ENCODE measurements around the gene CDC42BPG. TPM values are rescaled to one million over a fixed set of nuclear protein-coding genes. Genes with fewer than 3 reads are reported as not detected.

CDC42BPG gene
- total RNA-seq, 1 experiment from 2014 or later = 24.9 TPM

DNA sequence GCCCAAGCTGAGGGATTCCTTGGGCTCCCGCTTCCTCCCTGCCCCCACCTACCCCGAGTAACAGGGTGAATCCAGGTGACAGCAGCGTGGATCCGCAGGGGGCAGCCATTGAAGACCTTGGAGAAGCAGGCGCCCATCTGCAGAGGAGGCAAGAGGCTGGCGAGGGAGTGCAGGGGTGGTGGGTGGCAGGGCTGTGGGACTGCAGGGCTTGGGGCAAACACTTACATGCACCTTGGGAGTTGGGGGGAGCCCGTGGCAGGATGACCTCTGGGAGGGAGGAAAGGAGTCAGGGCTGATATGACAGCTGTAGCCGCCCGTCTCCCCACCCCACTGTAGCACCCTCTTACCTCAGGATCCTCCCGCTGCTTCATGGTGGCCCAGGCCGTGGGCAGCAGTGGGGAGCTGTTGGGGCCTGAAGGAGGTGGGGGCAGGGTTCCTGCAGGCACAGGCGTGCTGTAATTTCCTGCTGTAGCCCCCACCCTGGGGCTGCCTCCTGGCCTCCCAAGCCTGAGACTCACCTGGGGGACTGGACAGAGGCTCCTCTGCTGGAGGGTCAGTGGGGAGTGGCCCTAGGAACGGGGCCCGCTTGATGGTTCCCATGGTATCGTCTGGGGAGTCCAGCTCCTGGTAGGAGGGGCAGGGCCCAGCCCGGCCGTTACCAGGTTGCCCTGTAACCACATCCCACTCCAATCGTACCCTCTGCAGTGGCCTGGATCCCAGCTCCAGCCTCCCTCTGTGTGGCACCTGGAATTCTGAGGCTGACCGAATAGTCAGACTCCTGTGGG is 47.5 kb downstream of the CDC42BPG start:
- Histone ChIP-seq H4K20me1 (ENCODE audit: control insufficient read depth, insufficient read depth, insufficient read length) (no peaks in the 10 kb centered on the region), H4K8ac (replicated peaks; ENCODE audit: insufficient read length, low read depth, low read length) (no peak overlapping the region), H2AFZ (ENCODE audit: low read length) (no peak overlapping the region), H3K23ac (ENCODE audit: insufficient read length, low read depth, low read length) (no peak overlapping the region), H3K23me2 (ENCODE audit: insufficient read length, low read depth, low read length, poor library complexity, severe bottlenecking) (no peaks in the 10 kb centered on the region), H2BK15ac (ENCODE audit: low read depth, low read length) (no peak overlapping the region), H3K4me1 (ENCODE audit: insufficient read depth, low read length) (no peaks in the 10 kb centered on the region), H3K18ac (ENCODE audit: insufficient read length, low read depth, low read length) (no peak overlapping the region), H2BK120ac (ENCODE audit: low read depth, low read length, poor library complexity, severe bottlenecking) (no peak overlapping the region), H3K27me3 (ENCODE audit: insufficient read depth, low read length) (no peaks in the 10 kb centered on the region), H2BK20ac (ENCODE audit: low read depth, low read length, poor library complexity, severe bottlenecking) (no peak overlapping the region), H3K9ac (ENCODE audit: extremely low read depth, insufficient read length, low read length) (no peak overlapping the region), H2BK12ac (ENCODE audit: insufficient read length, low read depth, low read length) (no peak overlapping the region), H2BK5ac (ENCODE audit: insufficient read length, low read length) (no peak overlapping the region), H3K56ac (ENCODE audit: insufficient read length, low read depth, low read length) (no peak overlapping the region), H3T11ph (ENCODE audit: low read length) (no peak overlapping the region), H3K14ac (ENCODE audit: insufficient read depth, low read length) (no peak overlapping the region), H3K79me2 (ENCODE audit: insufficient read depth, low read length) (no peaks in the 10 kb centered on the region), H4K91ac (ENCODE audit: insufficient read length, low read depth, low read length) (no peak overlapping the region), H3K27ac (ENCODE audit: insufficient read length, low read depth, low read length) (no peak overlapping the region), H3K79me1 (ENCODE audit: insufficient read depth, low read depth, low read length, poor library complexity, severe bottlenecking) (no peaks in the 10 kb centered on the region), H3K4me2 (ENCODE audit: insufficient read depth, insufficient read length, low read length) (no peak overlapping the region), H3K9me3 (ENCODE audit: control insufficient read depth, low read depth, low read length) (no peaks in the 10 kb centered on the region), H2AK5ac (ENCODE audit: insufficient read length, low read length) (no peak overlapping the region), H4K5ac (ENCODE audit: insufficient read length, low read depth, low read length) (no peak overlapping the region), H3K4ac (ENCODE audit: low read depth, low read length) (no peak overlapping the region)
- no peak overlapping the region; a peak in 1 of 5 replicates for H3K4me3 Mint-ChIP-seq
- DNase-seq = no peak
- WGBS (ENCODE audit: extremely low coverage, insufficient read length, low lambda C conversion rate) = no CpG with 5 or more reads among the region's 19 CpGs
- H3K36me3 Mint-ChIP-seq (ENCODE audit: insufficient read depth in 1 of 3, low read depth in 3 of 3) = peaks cover 0 to 14% (median 11%) of the 10 kb centered on the region in 3 experiments; a peak in 5 of 7 replicates
- H3K4me1 Mint-ChIP-seq = 0 out of 4 replicates have a peak, but pooled peaks cover 0 to under 1% of the 10 kb centered on the region in 2 experiments
- no peak overlapping the region for H3K27ac Mint-ChIP-seq
- H3K27me3 Mint-ChIP-seq (ENCODE audit: low read depth) = no peaks in the 10 kb centered on the region
- TF ChIP-seq, protein P1, sequence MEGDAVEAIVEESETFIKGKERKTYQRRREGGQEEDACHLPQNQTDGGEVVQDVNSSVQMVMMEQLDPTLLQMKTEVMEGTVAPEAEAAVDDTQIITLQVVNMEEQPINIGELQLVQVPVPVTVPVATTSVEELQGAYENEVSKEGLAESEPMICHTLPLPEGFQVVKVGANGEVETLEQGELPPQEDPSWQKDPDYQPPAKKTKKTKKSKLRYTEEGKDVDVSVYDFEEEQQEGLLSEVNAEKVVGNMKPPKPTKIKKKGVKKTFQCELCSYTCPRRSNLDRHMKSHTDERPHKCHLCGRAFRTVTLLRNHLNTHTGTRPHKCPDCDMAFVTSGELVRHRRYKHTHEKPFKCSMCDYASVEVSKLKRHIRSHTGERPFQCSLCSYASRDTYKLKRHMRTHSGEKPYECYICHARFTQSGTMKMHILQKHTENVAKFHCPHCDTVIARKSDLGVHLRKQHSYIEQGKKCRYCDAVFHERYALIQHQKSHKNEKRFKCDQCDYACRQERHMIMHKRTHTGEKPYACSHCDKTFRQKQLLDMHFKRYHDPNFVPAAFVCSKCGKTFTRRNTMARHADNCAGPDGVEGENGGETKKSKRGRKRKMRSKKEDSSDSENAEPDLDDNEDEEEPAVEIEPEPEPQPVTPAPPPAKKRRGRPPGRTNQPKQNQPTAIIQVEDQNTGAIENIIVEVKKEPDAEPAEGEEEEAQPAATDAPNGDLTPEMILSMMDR (conservative IDR thresholded peaks at IDR 0.05) = no peak
- H3K9me3 Mint-ChIP-seq = no peaks in the 10 kb centered on the region
